GM21360 (cell line): Measurements from ENCODE around the gene SEMG2.

Experiments
- ATAC-seq: cut with Tn5 transposase; IDR thresholded peaks from one replicate; pipeline ENCODE4 v1.9.1; 2021; ENCODE audit warnings: mild to moderate bottlenecking, moderate library complexity; ENCODE audit not compliant: unreplicated experiment

The SEMG2 gene

GRCh38 chr20:45226287-45226686, 5.1 kb downstream of the SEMG2 start:
- ATAC-seq = no peak

- no peak for ATAC-seq
These were observed 8.3 kb downstream of the SEMG2 start for GRCh38 chr20:45229264-45230056.

GRCh38 chr20:45230631-45231030, 9.5 kb downstream of the SEMG2 start:
- ATAC-seq = no peak

- ATAC-seq = no peak
These were observed 14.8 kb downstream of the SEMG2 start for GRCh38 chr20:45235995-45236394.

GRCh38 chr20:45238139-45238538, 17.0 kb downstream of the SEMG2 start:
- ATAC-seq = no peak

GRCh38 chr20:45246109-45246508, 24.9 kb downstream of the SEMG2 start:
- no peak for ATAC-seq

- ATAC-seq = no peak
These were observed 26.7 kb downstream of the SEMG2 start for GRCh38 chr20:45247865-45248264.

- ATAC-seq = no peak
These were observed 27.4 kb downstream of the SEMG2 start for GRCh38 chr20:45248609-45249008.

GRCh38 chr20:45251884-45252560, 30.8 kb downstream of the SEMG2 start:
- no peak for ATAC-seq

GRCh38 chr20:45253261-45253660, 32.1 kb downstream of the SEMG2 start:
- no peak for ATAC-seq

GRCh38 chr20:45254383-45255262, 33.5 kb downstream of the SEMG2 start, which contains the start of gene SLPI:
TSS of gene SLPI (minus strand) at chr20:45254564. CDS start at chr20:45254543, 21 bp downstream.
- no peak for ATAC-seq

GRCh38 chr20:45257161-45257560, 36.0 kb downstream of the SEMG2 start:
- ATAC-seq = no peak

- ATAC-seq = no peak
These were observed 36.5 kb downstream of the SEMG2 start for GRCh38 chr20:45257711-45258110.

GRCh38 chr20:45258259-45258658, 37.1 kb downstream of the SEMG2 start:
- no peak for ATAC-seq

GRCh38 chr20:45258664-45259063, 37.5 kb downstream of the SEMG2 start:
- no peak for ATAC-seq

GRCh38 chr20:45263556-45264266, 42.5 kb downstream of the SEMG2 start:
- ATAC-seq = no peak

- ATAC-seq = no peak
These were observed 45.8 kb downstream of the SEMG2 start for GRCh38 chr20:45266977-45267376.

- ATAC-seq = no peak
These were observed 47.4 kb downstream of the SEMG2 start for GRCh38 chr20:45268531-45268930.

- no peak for ATAC-seq
These were observed 47.9 kb downstream of the SEMG2 start for GRCh38 chr20:45269056-45269455.

- no peak for ATAC-seq
These were observed 48.6 kb downstream of the SEMG2 start for GRCh38 chr20:45269754-45270270.
